OCI-LY3 (cell line): ENCODE results near the gene TLE3.

Experiments used
- CTCF ChIP-seq: fragments of 200-600, 300-600 bp; sonication (generic); IDR thresholded peaks from 2 replicates; pipeline ENCODE4 v1.5.1; 2014; ENCODE audit warnings: antibody characterized with exemption, low read length, low read depth
- EZH2phosphoT487 ChIP-seq: fragments of 200-600 bp; shearing (Covaris generic); IDR thresholded peaks from 2 replicates; pipeline ENCODE4 v1.6.1; 2018; ENCODE audit warnings: antibody characterized with exemption, mixed run types, low read depth

- TF ChIP-seq EZH2phosphoT487, result no peak
- TF ChIP-seq CTCF, result no peak
These were observed 4.0 kb downstream of the TLE3 start for GRCh38 chr15:70093481-70094319.
